ENCODE measurements around the gene PVALEF. TPM values are rescaled to one million over a fixed set of nuclear protein-coding genes. Genes with fewer than 3 reads are reported as not detected.
"Not testable (repeated sequence)": the region's sequence is repeated elsewhere in the genome, so short reads cannot be mapped to it uniquely, and the experiment has no call there.

Gene PVALEF
- total RNA-seq, 1 donor from 2014 or later: not detected

DNA sequence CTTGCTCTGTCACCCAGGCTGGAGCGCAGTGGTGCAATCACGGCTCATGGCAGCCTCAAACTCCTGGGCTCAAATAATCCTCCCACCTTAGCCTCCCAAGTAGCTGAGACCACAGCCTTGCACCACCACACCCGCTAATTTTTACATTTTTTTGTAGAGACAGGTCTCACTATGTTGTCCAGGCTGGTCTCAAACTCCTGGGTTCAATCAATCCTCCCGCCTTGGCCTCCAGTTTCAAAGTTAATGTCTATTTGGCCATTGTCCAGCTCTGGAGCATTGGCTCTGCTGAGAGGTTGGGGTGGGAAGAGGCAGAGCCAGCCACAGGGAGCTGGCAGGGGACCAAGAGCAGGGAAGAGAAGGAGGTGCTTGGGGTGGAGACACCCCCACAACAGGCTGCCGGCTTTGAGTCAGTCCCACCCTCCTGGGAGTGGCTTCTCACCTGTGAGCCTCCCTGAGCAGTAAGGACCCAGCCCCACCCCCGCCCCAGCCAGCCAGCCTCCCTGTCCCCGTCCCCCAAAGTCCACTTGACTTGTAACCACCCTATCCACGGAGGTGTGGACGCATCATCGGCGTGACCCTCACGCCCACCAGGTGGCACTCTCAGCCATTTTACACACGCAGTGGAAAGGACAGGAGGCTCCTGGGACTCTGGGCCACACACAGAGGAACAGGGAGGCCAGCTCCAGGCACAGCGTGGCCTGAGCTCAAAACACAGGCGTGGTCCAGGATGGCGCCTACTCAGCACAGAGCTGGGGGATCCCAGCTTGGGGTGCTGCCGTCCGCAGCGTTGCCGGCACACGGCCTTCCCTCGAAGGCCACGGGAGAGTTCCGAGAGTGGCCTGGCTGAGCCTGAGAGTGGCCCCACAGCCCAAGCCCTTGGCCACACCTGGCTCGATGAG, 22.8 kb upstream of the PVALEF start:
- Mint-ChIP-seq H3K27ac (ENCODE audit: unreplicated experiment) (no peak overlapping the region), H3K27me3 (ENCODE audit: low read depth) (no peaks in the 10 kb centered on the region), H3K9me3 (ENCODE audit: low read depth) (no peaks in the 10 kb centered on the region), H3K4me1 (ENCODE audit: low read depth) (no peaks in the 10 kb centered on the region), H3K4me3 (ENCODE audit: unreplicated experiment) (no peak overlapping the region), H3K36me3 (ENCODE audit: low read depth) (no peaks in the 10 kb centered on the region)
- TF ChIP-seq, protein P1, sequence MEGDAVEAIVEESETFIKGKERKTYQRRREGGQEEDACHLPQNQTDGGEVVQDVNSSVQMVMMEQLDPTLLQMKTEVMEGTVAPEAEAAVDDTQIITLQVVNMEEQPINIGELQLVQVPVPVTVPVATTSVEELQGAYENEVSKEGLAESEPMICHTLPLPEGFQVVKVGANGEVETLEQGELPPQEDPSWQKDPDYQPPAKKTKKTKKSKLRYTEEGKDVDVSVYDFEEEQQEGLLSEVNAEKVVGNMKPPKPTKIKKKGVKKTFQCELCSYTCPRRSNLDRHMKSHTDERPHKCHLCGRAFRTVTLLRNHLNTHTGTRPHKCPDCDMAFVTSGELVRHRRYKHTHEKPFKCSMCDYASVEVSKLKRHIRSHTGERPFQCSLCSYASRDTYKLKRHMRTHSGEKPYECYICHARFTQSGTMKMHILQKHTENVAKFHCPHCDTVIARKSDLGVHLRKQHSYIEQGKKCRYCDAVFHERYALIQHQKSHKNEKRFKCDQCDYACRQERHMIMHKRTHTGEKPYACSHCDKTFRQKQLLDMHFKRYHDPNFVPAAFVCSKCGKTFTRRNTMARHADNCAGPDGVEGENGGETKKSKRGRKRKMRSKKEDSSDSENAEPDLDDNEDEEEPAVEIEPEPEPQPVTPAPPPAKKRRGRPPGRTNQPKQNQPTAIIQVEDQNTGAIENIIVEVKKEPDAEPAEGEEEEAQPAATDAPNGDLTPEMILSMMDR (IDR thresholded peaks at IDR 0.05): peak; percentile 83
- no peak for DNase-seq (ENCODE audit: low spot score)

DNA sequence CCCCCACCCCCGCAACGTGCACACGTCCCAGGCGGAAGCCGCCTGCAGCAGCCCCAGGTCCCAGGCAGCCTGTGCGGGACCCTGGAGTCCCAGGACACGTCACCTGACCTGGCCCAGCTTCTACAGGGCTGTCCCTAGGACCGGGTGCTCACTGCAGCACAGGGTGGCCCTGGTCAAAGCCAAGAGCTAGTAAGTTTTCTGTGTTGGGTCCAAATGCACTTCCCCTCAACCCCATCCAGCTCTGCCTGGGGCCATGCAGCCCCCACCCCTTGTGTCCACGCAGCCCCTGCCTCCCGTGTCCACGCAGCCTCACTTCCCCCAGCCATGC, 22.1 kb upstream of the PVALEF start:
- TF ChIP-seq, protein P1 (IDR thresholded peaks at IDR 0.05): no peak
- no peak overlapping the region for H3K27ac Mint-ChIP-seq (ENCODE audit: unreplicated experiment)
- no peaks in the 10 kb centered on the region for H3K36me3 Mint-ChIP-seq (ENCODE audit: low read depth)
- no peaks in the 10 kb centered on the region for H3K9me3 Mint-ChIP-seq (ENCODE audit: low read depth)
- no peaks in the 10 kb centered on the region for H3K27me3 Mint-ChIP-seq (ENCODE audit: low read depth)
- H3K4me3 Mint-ChIP-seq (ENCODE audit: unreplicated experiment): no peak overlapping the region
- no peak for DNase-seq (ENCODE audit: low spot score)
- no peaks in the 10 kb centered on the region for H3K4me1 Mint-ChIP-seq (ENCODE audit: low read depth)

DNA sequence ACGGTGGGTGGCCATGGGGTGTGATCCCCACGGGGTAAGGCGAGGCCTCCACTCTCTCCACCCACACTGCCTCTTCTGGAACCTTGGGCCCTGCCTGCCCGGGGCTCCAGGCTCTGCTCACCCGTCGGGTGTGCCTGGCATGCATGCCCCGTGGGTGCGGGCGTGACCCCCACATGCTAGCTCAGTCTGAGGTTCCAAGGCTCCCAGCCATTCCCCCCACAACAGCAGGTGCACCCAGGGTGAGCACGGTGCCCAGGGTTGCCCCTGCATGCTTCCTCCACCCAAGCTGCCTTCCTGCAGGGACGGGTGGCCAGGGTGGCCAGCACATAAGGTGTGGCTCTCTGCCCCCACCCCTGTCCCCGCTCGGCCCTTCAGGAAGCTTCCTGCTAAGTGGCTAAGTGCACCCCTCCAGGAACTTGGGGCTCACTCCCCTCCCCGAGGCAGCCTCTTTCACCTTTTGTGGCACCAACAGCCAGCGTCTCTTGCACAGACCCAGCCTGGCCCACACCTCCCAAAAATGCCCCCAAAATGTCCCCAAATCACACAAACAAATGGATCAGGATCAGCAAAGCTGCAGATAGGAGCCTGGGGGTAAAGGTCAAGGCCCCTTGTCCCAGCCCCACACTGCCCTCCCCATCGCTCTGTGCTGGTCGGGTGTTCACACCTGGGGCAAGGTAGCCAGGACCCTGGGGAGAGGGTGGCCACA, 21.4 kb upstream of the PVALEF start:
- no peaks in the 10 kb centered on the region for H3K27me3 Mint-ChIP-seq (ENCODE audit: low read depth)

DNA sequence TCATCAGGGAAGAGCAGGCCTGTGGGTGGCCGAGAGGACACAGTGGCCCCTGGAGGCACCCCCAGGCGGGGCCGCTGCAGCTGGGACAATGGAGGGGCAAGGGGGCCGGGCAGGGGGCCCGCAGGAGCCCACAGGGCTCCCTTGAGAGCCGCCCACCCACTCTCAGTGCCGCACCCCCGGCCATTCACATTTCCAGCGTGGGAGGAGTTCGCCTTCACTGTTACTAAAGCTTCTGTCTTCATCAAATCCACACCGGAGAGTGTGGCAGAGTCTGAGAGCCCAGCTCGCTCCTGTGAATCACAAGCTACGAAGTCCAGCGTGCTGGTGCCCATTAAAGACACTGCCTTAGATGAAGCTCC, 20.9 kb upstream of the PVALEF start:
- DNase-seq (ENCODE audit: low spot score): no peak
- Mint-ChIP-seq H3K27me3 (ENCODE audit: low read depth) (no peaks in the 10 kb centered on the region), H3K9me3 (ENCODE audit: low read depth) (no peaks in the 10 kb centered on the region), H3K4me3 (ENCODE audit: unreplicated experiment) (no peak overlapping the region), H3K4me1 (ENCODE audit: low read depth) (no peaks in the 10 kb centered on the region), H3K27ac (ENCODE audit: unreplicated experiment) (no peak overlapping the region), H3K36me3 (ENCODE audit: low read depth) (no peaks in the 10 kb centered on the region)
- TF ChIP-seq, protein P1 (IDR thresholded peaks at IDR 0.05): no peak

More for the DNA sequence above, 21.4 kb upstream of the PVALEF start:
- DNase-seq (ENCODE audit: low spot score): no peak
- Mint-ChIP-seq H3K4me3 (ENCODE audit: unreplicated experiment) (no peak overlapping the region), H3K9me3 (ENCODE audit: low read depth) (no peaks in the 10 kb centered on the region), H3K4me1 (ENCODE audit: low read depth) (no peaks in the 10 kb centered on the region), H3K27ac (ENCODE audit: unreplicated experiment) (no peak overlapping the region), H3K36me3 (ENCODE audit: low read depth) (no peaks in the 10 kb centered on the region)
- TF ChIP-seq, protein P1 (IDR thresholded peaks at IDR 0.05): no peak

DNA sequence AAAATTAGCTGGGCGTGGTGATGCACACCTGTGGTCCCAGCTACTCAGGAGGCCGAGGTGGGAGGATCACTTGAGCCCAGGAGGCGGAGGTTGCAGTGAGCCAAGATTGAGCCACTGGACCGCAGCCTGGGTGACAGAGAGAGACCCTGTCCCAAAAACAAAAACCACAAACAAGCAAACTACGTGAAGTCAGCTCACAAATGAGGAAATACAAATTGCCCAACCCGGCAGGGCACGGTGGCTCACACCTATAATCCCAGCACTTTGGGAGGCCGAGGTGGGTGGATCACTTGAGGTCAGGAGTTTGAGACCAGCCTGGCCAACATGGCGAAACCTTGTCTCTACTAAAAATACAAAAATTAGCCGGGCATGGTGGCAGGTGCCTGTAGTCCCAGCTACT, 19.1 kb upstream of the PVALEF start:
- H3K36me3 Mint-ChIP-seq (ENCODE audit: low read depth); H3K27ac Mint-ChIP-seq (ENCODE audit: unreplicated experiment); H3K27me3 Mint-ChIP-seq (ENCODE audit: low read depth); H3K4me1 Mint-ChIP-seq (ENCODE audit: low read depth); H3K9me3 Mint-ChIP-seq (ENCODE audit: low read depth); H3K4me3 Mint-ChIP-seq (ENCODE audit: unreplicated experiment); DNase-seq (ENCODE audit: low spot score): not testable (repeated sequence)

Data from chondrocyte (in vitro differentiated cells).